ENCODE results near the gene ITGA3.

GRCh38 chr17:50078430-50078829 lies 22.5 kb downstream of the ITGA3 start:
- TF ChIP-seq POLR2A (IDR thresholded peaks at IDR 0.05) = no peak
- no peak for TF ChIP-seq CTCF (IDR thresholded peaks at IDR 0.05)

All from upper lobe of left lung (tissue), 4 donors.